DMS79 (cell line): ENCODE measurements around the gene FOXP1.

Experiments used
- DNase-seq: peaks from one replicate; lab custom pipeline; 2025; lab: John Stamatoyannopoulos, UW

Gene FOXP1

DNA sequence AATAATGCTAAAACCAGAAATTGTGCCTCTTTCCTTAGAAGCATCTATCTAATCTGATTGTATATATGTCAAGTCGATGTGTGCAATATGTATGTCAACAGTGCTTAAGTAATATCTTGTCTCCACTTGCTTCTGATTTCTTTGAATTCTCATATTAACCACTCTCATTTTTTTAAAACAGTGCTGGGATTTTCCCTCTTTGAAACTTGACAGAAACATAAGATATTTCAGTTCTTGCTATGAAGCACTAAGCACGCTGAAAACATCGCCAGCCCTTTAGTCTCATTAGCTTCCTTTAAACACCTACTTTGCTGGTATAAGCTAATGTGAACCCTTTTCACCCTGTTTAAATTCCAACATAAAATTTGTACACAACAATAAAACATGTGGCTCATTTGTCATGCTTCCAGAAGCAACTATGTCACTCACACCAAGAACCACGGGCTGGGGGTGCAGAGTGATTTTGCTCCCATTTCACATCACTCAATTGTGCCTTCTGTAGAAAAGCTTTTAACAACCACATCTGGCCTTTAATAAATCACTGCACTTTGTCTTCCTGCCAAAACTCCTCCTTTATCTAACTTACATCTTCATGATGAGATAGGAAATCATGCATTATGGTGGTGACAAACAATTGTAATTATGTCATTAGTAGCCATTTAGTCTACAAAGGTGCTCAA, 185.2 kb downstream of the FOXP1 start:
- DNase-seq, result no peak

DNA sequence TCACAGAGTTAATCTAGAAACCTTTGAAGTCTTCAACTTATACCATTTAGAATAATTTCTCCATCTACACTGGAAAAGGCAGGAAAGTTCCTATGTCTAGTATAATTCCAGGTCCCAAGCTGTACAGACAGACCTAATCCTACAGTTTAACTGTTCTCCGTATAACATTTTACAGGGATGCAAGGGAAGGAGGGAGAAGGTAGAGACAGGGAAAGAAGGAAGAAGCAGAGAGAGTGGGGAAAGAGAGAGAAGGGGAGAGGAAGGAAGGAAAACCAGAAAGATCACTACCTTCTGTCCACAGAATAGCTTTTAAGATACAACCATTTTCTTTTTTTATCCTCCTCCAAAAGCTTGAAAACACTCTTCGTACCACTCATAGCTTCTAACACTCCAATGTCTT, 185.8 kb downstream of the FOXP1 start:
- DNase-seq, result no peak

DNA sequence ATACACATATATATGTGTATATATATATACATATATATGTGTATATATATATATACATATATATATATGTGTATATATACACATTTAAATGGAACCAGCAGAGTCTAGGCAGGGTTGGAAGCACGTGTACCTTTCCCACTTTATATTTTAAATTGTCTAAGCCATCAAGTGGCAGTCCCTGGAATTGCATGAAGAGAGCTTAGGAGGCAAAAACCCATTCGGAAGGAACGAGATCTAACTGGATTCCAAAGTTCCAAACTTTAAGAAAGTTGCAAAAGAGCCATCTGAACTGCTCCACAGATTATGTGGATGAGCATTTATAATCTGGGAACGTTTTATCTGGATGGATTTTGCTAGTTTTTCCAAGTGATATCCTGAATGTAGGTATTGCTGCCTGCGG, 186.5 kb downstream of the FOXP1 start:
- no peak for DNase-seq

DNA sequence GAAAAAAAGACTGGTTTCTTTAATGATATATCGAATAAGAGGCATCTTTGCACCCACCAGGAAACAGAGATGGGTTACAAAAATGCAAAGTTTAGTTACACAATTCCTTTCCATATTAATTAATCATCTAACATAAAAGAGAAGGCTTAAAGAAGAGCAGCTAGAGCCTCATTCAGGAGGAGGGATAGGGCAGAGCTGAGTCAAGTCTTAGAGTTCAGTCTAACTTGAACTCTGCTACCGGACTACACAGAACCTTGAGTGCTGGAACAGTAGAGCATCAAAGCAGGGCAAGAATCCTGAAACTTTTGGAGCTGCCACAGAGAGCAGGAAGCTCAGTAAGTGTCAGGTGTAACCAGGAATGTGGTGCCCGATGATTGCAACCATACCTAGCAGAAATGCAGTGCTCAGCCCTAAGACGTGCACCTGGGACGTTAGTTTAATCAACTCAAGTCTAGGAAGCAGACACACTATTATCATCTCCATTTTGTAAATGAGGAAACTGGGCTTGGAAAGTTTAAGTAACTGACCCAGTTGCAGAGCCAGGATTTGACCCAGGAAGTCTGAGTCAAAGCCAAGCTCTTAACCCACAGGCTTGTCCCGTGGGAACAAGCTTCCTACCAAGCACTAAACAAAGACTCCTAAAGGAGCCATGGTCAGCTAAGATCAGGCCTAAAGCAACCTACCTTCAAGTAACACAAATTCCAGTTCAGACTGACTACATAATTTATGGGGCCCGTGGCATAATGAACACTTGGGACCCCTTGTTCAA, 187.4 kb downstream of the FOXP1 start:
- no peak for DNase-seq

DNA sequence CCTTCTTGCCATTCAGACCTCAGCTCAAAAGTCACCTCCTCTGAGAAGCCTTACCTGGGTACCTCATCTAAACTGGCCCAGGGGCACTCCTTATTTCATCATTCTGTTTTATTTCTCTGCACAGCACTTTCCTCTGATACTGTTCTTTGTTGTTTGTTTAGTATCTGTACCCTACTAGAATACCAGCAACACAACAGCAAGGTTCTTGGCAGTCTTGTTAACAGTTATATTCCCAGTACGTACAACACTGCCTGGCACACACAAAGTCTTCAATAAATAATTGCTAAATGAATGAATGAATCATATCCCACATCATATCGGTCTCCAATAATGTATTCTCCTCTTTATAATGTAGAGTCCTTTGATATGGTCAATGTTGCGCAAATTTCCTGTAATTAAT, 188.1 kb downstream of the FOXP1 start:
- no peak for DNase-seq

DNA sequence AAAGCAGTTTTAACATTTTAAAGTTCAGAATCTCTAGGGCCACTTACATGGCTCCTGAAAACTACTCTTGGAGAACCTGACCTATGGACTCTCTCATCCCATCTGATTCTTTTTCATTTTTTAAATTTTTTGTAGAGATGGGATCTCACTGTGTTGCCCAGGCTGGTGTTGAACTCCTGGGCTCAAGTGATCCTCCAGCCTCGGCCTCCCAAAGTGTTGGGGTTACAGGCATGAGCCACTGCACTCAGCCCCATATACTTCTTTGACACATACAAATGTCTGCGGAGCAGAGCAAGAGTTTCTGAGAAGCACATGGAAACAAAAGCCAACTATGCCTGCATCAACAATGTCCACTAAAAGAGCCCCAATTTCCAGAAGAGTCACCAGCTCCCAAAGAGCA, 189.8 kb downstream of the FOXP1 start:
- no peak for DNase-seq

DNA sequence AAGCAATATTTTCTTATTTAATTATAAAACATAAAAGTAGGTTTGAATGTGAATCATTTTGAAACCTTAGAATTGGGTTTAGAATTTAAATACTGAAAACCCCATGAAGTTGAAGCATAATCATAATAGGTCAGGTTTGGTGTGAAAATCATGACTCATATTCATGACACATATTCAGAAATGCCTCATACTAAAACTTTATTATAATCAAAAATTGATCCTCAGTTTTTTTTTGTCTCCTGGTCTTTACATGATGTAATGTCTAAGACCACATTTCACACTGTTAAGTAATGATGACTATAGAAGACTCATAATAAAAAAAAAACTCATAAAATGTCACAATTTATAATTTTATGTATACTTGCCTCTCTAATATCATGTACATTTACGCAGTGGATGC, 190.4 kb downstream of the FOXP1 start:
- no peak for DNase-seq

DNA sequence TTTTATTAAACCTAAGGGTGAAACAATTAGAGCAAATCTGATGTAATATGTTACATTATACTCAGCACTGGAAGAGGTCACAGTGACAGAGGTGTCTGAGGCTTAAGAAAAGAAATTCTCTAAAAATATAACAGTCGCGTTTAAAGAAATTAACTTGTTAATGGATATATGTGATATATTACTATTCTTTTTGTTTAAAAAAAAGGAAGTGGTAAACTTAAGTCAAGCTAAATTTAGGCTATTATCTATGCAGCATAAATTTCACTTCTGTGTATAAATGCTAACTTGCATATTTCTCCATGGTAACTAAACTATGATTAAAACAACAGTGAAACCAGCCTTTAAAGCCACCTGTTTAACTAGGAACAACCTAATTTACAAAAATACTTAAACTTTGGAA, 191.3 kb downstream of the FOXP1 start:
- DNase-seq, result no peak

DNA sequence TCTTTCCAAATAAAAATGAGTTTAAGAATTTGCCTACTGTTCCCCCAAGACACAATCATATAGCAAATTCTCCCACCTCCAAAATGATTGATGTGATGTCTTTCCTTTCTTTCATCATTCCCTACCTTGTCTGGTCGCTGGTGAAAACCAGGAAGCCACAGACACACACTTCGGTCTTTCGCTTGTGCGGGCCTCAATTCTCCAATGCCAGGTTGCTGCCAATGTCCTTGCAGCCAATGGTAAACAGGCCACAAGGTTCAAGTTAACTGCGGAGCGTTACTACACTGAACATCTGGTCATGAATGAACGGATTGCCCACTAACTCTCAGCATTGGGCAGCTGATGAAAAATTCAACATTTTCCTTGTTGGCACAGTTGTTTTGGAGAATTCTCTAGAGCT, 192.2 kb downstream of the FOXP1 start:
- no peak for DNase-seq

DNA sequence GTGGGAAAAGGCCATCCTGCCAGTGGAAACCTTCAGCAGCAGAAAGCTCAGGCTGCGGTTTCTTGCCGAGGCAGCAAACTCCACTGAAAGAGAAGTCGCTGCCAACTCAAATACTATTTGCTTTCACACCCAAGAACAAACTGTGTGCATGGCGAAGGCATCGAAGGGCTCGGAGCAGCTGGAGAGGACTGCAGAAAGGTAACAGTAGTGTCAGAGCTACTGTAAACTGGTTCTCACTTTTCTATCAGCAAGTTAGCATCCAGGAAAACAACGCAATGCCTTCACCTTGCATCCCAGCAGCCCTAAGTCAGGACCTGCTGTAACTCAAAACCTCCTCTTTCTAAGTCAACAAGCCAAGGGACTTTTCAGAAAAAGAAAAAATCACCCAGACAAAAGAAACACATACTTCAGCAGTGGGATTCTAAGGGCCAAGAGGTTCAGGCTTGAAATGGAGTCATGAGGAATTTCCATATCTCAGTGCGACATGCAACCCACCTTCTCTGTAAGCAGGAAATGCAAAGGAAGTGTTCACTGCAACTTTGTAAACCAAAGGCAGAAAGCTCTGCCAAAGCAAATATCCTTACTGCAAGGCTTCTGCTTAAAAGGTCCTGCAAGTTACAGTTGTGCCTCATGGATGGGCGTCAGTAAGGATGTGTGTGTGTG, 193.5 kb downstream of the FOXP1 start:
- peak; percentile 35 for DNase-seq

DNA sequence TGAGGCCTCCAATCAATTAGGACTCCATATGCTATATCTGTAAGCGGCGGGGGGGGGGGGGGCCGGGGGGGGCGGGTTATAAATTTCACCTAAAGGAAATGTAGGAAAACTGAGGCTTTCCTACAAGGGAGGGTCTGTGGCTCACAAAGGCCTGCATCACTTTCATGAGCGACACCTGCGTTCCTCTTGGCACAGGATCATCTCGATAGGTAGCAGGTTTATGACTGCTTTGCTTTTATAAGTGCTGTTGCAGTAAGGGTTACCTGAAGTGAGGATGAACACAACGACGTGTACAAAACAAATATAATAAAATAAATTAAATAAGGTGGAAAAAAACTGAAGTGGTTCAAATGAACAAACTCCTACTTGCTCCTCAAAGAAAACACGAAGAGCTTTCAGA, 194.3 kb downstream of the FOXP1 start:
- no peak for DNase-seq

DNA sequence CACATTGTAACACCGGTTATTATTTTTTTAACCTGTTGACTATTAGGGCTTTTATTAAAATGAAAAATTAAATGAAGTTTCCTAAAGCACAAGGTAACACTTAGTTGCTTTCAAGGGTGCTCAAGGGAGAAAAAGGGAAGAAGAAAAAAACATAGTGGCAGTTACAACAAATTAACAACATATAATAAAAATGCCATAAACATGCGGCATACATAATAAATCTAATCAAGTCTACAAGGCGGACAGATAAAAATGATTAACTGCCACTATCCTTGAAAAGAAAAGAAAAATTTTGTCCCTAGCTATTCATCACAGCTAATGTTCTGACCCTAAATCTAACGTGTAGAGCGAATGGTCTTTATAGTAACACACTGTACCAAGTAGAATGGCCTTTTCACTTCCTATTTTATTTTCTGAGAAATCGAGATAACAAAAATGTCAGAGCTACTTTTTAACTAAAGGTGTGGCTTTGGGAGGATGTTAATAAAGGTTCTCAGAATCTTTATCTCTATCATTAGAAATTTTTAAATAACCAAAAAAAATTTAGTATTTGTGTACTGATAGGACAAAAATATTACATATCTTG, 194.9 kb downstream of the FOXP1 start:
- DNase-seq, result no peak

DNA sequence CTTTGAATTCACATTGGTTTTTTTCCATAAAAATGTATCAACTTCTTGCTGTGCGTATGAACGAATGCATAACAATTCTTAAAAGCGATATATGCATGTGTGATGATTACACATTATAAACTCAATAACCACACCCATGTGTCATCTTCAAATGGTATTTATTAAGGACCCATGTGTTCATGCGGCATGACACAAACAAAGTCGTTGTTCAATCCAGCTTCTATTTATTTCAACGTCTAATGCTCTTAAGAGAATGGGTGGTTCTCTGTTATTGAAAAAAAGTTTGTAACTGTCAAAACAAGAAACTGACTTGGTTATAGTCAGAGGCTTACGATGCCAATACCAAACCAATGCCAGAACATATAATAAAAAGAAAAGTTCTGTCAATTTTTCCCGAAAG, 195.9 kb downstream of the FOXP1 start:
- DNase-seq, result no peak

DNA sequence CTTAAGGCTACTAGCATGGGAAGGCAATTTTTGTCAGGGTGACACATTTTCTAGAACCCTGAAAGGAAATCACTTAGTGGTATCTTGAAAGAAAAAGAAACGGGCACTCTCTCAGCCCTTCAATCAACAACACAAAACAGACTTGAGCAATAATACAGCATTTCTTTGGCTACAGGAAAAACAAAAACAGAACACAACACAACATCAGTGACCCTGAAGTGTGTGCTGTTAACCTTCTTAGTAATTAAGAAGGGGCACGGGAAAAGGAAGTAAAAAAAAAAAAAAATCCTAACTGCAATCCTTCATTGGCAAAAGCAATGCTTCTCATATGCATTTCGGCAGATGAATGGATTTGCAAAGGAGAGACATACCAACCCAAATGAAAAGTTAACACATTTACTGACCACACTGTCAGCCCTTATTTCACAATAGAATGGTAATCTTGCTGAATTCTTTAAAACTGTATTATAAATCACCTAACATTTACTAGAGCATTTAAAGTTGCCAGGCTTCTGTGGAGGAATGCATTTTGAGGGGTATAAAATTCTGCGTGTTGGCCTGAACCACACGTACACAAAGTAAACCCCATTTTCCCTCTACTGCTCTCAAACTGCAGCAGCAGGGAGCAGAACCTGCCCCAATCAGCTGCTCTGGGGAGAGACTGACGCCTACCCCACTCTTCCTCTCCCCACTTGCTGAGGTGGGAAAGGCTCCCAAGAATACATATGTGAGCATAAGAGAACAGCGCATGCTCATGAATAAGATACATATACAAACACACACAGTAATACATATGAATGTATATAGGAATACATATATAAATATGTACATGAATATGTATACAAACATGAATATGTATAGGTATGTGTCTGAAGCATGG, 198.5 kb downstream of the FOXP1 start:
- DNase-seq, result no peak

DNA sequence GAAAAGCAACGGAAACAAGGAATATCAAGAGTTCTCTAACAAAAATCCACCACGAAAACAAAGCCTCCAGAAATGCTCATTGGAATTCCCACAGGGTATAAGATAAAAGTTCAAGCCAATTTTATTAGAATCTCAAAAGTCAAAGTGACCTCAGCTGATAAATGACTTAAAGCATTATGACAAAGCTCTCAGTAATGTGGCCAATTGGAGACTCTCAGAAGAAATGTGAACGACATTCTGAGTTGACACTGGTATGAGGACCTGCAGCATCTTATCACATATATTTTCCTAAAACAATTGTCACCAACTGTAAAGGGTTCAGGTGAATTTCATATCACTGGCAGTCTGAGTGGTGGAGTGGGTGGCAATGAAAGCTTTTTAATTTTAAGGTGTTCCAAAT, 199.1 kb downstream of the FOXP1 start:
- no peak for DNase-seq

DNA sequence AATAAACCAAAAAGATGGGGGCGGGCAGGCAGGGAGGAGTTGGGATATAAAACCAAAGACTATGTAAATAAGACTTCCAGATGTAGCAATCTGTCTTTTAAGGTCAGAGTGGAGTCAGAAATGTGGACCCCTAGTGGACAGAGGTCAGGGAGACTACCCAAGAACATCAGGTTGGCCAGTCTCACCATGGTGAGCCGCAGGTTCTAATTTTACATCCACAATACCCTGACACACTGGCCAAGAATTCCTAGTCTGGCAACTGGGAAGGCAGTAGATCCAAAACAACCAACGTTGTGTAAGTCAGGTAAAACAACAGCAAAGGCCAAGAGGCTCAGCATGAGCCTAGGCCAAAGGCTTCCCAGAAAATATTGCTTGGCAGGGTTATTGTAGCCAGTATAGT, 203.4 kb downstream of the FOXP1 start:
- no peak for DNase-seq

DNA sequence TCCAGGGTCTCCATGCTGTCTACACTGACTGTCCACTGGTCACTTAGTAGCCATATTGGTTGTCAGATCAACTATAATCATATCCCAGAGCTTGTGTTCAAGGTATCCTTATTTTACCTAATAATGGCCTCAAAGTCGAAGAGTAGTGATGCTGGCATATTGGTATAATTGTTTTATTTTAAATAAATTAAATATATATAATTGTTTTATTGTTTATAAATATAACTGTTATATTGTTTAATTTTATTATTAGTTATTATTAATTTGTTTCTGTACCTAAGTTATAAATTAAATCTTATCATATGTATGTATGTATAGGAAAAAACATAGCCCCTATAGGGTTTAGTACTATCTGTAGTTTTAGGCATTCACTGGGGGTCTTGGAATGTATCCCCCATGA, 205.0 kb downstream of the FOXP1 start:
- no peak for DNase-seq

DNA sequence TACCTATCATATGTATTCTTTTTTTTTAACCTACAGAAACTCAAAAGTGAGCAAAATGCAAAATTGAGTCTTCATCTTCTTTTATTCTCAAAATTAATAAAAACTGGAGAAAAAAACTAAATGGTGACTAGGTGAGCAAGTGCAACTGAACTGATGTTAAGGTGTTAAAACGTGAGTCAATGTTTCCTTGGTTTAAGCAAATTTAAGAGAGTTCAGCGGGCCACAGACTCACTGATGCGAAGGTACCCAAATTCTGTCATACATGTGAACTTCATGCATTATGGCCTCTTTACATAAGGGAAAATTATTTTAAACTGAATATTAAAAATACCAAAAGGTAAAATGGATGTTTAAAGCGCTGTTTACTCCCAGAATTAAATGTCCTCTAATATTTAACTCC, 206.6 kb downstream of the FOXP1 start:
- no peak for DNase-seq

DNA sequence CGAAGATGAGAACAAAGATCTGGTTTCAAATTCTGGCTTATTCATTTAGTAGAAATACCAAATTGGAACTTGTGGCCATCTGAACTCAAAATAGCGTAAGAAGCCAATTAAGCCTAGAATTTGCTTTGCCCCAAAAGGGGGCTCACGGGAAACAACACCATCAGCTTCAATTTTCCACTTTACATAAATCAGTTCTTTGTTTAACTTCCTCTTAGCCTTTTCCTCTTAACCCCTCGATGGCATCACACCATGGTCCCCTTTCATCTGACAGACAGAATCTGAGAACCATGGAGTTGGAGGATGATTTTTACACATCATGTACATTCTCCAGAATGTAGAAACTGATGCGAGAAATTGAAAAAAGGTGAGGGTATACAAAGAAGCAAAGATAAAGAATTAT, 207.0 kb downstream of the FOXP1 start:
- DNase-seq, result no peak

DNA sequence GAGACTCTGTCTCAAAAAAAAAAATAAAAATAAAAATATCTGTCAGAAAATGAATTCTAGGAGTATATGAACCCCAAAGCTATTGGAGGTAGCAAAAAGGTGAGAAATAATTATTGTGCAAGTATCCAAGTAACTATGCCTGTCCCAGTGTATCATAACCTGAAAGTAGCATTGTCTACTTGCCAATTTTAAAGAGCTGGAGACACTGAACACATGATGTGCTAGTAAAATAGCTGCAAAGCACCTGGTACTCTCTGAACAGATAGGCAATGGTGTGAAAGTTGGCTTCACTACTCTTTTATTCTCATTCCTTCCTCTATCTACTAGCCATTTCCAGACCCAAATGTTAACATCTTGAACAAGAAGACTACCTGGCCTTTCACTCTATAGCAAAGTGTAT, 208.9 kb downstream of the FOXP1 start:
- DNase-seq, result no peak

DNA sequence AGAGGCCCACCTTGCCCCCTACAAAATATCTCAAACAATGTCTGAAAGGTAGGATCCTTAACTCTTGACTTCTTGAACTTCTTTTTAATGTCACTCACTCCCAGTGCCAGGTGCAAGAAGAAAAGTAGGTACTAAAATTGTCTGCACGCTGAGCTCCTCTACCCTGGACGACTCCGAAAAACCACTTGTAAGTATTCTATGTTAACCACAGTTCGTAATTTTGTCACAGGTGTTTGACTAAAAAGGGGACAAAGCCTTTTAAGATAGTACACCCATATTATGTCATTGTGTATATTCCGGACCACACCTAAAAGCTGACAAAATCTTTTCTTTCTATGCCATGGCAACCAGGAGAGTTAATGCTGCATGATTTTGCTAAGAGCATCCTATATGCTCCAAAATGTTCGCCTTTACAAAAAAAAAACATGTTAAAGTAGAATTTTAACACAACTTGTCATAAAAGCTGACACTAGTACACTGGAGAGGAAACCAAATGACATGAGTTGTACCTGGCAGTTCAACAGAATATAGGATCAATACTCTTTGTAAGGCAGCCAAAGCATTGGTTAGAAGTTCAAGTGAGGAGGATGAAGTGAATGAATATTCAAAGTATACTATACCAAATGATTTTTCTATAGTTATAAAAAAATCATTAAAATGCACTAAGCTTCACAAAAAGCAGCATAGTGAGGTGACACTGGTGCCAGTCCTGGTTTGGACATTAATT, 210.5 kb downstream of the FOXP1 start:
- DNase-seq, result no peak
